ENCODE measurements around the gene HSPA12B. TPM values are rescaled to one million over a fixed set of nuclear protein-coding genes. Genes with fewer than 3 reads are reported as not detected.

HSPA12B gene
- total and polyA plus RNA-seq, 2 of the 8 experiments (the other 6 are each of a cell fraction or from before 2014, with no cell fraction given), result 2.2 to 4.3 TPM

DNA sequence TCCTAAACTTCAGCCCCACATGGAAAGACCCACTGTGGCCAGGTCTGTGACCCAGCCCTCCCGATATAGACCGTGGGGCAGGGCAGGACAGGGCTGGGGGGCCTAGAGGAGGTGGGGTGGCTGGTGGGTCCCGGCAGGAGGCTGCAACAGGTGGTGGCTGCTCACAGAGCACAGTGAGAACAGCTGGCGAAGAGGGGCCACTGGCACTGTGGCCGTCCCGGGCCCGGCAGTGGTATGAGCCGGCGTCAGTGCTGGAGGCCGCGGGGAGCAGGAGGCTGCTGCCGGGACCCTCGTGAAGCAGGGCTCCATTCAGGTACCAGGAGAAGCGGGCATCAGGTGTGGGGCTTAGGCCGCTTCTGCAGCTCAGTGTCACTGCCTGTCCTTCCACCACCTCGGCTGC, 33.4 kb upstream of the HSPA12B start:
- Histone ChIP-seq H3K79me1 (ENCODE audit: low read depth, low read length) (no peaks in the 10 kb centered on the region), H3K4ac (replicated peaks; ENCODE audit: insufficient read length, low read depth, low read length) (no peak overlapping the region), H2AFZ (ENCODE audit: low read length) (no peak overlapping the region), H2AK5ac (ENCODE audit: low read depth, low read length) (no peak overlapping the region), H3K18ac (ENCODE audit: extremely low read depth, low read length) (no peak overlapping the region), H2BK20ac (ENCODE audit: low read length) (no peak overlapping the region), H3K4me1 (replicated peaks in 1 of 4; ENCODE audit: control insufficient read depth in 3 of 4, insufficient read depth in 4 of 4, low read length in 3 of 4) (no peaks in the 10 kb centered on the region), H2BK5ac (ENCODE audit: low read depth, low read length) (no peak overlapping the region), H2BK12ac (ENCODE audit: low read depth, low read length) (no peak overlapping the region), H3K9me3 (ENCODE audit: insufficient read depth in 2 of 2, low read depth in 1 of 2, low read length in 1 of 2) (peaks cover 4 to 6% of the 10 kb centered on the region in 2 experiments; a peak in 2 of 4 replicates), H3K4me2 (ENCODE audit: insufficient read depth in 1 of 2, low read depth in 2 of 2, low read length in 2 of 2) (no peak overlapping the region), H4K5ac (ENCODE audit: insufficient read length, low read depth, low read length) (no peak overlapping the region), H3K23ac (ENCODE audit: insufficient read length) (no peak overlapping the region), H3K9ac (replicated peaks in 1 of 4; ENCODE audit: extremely low read depth in 1 of 4, low read depth in 3 of 4, low read length in 3 of 4) (no peak overlapping the region), H4K20me1 (replicated peaks in 1 of 2; ENCODE audit: control insufficient read depth in 1 of 2, insufficient read depth in 2 of 2, low read length in 2 of 2) (no peaks in the 10 kb centered on the region), H3K56ac (replicated peaks; ENCODE audit: insufficient read length, low read depth, low read length) (no peak overlapping the region), H3K14ac (ENCODE audit: insufficient read length) (no peak overlapping the region), H3K23me2 (ENCODE audit: low read depth, low read length) (no peaks in the 10 kb centered on the region), H2BK15ac (ENCODE audit: low read length) (no peak overlapping the region), H4K8ac (ENCODE audit: extremely low read depth, insufficient read depth, low read length) (peak overlapping the region; percentile 25; the same call in 1 of the 2 replicates), H4K91ac (replicated peaks; ENCODE audit: insufficient read length, low read length) (no peak overlapping the region), H3K4me3 (ENCODE audit: extremely low read depth in 1 of 4, insufficient read depth in 2 of 4, low read depth in 3 of 4, low read length in 4 of 4) (no peak overlapping the region), H3K79me2 (ENCODE audit: control insufficient read depth in 1 of 2, insufficient read depth in 2 of 2, low read length in 2 of 2) (no peaks in the 10 kb centered on the region), H3K27me3 (replicated peaks in 1 of 4; ENCODE audit: control insufficient read depth in 3 of 4, extremely low read depth in 1 of 4, insufficient read depth in 3 of 4, low read length in 3 of 4) (no peaks in the 10 kb centered on the region), H3K27ac (ENCODE audit: low read depth, low read length) (no peak overlapping the region), H3K36me3 (ENCODE audit: control insufficient read depth in 2 of 4, insufficient read depth in 4 of 4, low read length in 3 of 4) (no peaks in the 10 kb centered on the region), H2BK120ac (replicated peaks; ENCODE audit: low read depth, low read length) (no peak overlapping the region)
- FAIRE-seq (no peak), DNase-seq (ENCODE audit: low read depth in 1 of 2, low spot score in 2 of 2) (no peak)
- no peak for TF ChIP-seq KDM5A (IDR thresholded peaks at IDR 0.05; ENCODE audit: low read length)
- no peak for TF ChIP-seq JUN (IDR thresholded peaks at IDR 0.05; ENCODE audit: low read depth, low read length)
- no peak for TF ChIP-seq POU5F1 (IDR thresholded peaks at IDR 0.05; ENCODE audit: low read depth, low read length)
- no peak for TF ChIP-seq GTF2F1 (IDR thresholded peaks at IDR 0.05; ENCODE audit: borderline replicate concordance, low read depth, low read length)
- no peak for TF ChIP-seq SIN3A (conservative IDR thresholded peaks at IDR 0.05 in 1 of 2, IDR thresholded peaks at IDR 0.05 in 1 of 2; ENCODE audit: low read depth in 1 of 2, low read length in 2 of 2)
- no peak for TF ChIP-seq SAP30 (IDR thresholded peaks at IDR 0.05; ENCODE audit: insufficient read depth, insufficient replicate concordance, low read length)
- no peak for TF ChIP-seq MAFK (IDR thresholded peaks at IDR 0.05; ENCODE audit: low read depth, low read length)
- 89% methylated on average over 8 of the region's 16 CpGs; no CpG with 5 or more reads in 1 of the 2 experiments for WGBS, 2 experiments (ENCODE audit: extremely low coverage in 1 of 2, insufficient coverage in 1 of 2, insufficient read length in 1 of 2, insufficient replicate concordance in 2 of 2, low coverage in 1 of 2, low lambda C conversion rate in 2 of 2, missing lambda C conversion rate in 1 of 2)
- POLR2A ChIA-PET (ENCODE audit: partially characterized antibody), result interaction anchor here (0.7 to 1.4 kb wide), 2 partner anchors 32 to 180 kb away, joined by 3 read pairs; no protein-coding TSS in a partner anchor
- CTCF ChIA-PET (ENCODE audit: partially characterized antibody), result interaction anchor here (1.0 to 45.1 kb wide), 5 partner anchors 1 to 156 kb away, joined by 3 to 1432 read pairs (median 6); partner anchors contain the start of genes ADAM33 and SIGLEC1

Measured in H1 (cell line).